ENCODE results near the gene TREML2.

DNA sequence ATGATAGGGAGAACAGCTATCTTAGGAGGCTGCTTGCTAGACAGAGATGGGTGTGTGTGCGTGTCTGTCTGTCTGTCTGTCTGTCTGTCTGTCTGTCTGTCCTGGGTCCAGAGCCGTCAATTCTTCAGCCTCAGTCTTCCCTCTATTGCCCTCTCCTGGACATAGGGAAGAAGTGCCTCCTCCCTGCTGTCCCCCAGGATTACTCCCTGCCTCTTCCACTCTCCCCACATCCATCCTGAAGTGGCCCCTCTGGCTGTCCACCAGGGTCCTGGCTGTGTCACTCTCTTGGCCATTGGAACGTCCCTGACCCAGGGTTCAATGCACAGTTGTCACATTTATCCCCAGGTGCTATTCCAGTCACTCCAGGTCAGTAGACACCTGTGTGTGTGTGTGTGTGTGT lies 10.2 kb downstream of the TREML2 start:
- TF ChIP-seq, protein P1, sequence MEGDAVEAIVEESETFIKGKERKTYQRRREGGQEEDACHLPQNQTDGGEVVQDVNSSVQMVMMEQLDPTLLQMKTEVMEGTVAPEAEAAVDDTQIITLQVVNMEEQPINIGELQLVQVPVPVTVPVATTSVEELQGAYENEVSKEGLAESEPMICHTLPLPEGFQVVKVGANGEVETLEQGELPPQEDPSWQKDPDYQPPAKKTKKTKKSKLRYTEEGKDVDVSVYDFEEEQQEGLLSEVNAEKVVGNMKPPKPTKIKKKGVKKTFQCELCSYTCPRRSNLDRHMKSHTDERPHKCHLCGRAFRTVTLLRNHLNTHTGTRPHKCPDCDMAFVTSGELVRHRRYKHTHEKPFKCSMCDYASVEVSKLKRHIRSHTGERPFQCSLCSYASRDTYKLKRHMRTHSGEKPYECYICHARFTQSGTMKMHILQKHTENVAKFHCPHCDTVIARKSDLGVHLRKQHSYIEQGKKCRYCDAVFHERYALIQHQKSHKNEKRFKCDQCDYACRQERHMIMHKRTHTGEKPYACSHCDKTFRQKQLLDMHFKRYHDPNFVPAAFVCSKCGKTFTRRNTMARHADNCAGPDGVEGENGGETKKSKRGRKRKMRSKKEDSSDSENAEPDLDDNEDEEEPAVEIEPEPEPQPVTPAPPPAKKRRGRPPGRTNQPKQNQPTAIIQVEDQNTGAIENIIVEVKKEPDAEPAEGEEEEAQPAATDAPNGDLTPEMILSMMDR (IDR thresholded peaks at IDR 0.05) = no peak
- no peak for TF ChIP-seq POLR2AphosphoS5 (IDR thresholded peaks at IDR 0.05; ENCODE audit: insufficient read depth in 1 of 2, low read depth in 1 of 2)

Data from vagina (tissue), 2 donors.